HEK293T (cell line): ENCODE measurements around the gene PAQR8.

Source experiments
- BHLHE40 ChIP-seq: fragments of 450-650 bp; IDR thresholded peaks from 2 replicates; pipeline ENCODE4 v1.6.1; 2016; ENCODE audit warnings: mild to moderate bottlenecking, moderate library complexity, borderline replicate concordance
- FOXA1 ChIP-seq: fragments of 450-650 bp; IDR thresholded peaks from 2 replicates; pipeline ENCODE4 v1.6.1; 2016; ENCODE audit warnings: mild to moderate bottlenecking
- FOXM1 ChIP-seq: fragments of 450-650 bp; IDR thresholded peaks from 2 replicates; pipeline ENCODE4 v1.6.1; 2017; ENCODE audit warnings: mild to moderate bottlenecking, borderline replicate concordance
- LEF1 ChIP-seq: fragments of 450-650 bp; IDR thresholded peaks from 2 replicates; pipeline ENCODE4 v1.6.1; 2017; ENCODE audit warnings: mild to moderate bottlenecking, borderline replicate concordance
- PKNOX1 ChIP-seq: fragments of 450-650 bp; IDR thresholded peaks from 2 replicates; pipeline ENCODE4 v1.6.1; 2016
- ZNF384 ChIP-seq: fragments of 450-650 bp; IDR thresholded peaks from 2 replicates; pipeline ENCODE4 v1.6.1; 2016

- TF ChIP-seq FOXA1 (no peak), ZNF384 (no peak), FOXM1 (no peak), LEF1 (no peak), PKNOX1 (no peak), BHLHE40 (no peak)
Observed at GRCh38 chr6:52325695-52326471, 36.1 kb upstream of the PAQR8 start.
